ENCODE measurements around the gene PRDM16. TPM values are rescaled to one million over a fixed set of nuclear protein-coding genes. Genes with fewer than 3 reads are reported as not detected.
A peak's percentile ranks its signal among the peaks of the same experiment; 100 is the strongest.

Gene PRDM16
- total and polyA plus RNA-seq, 2 of the 13 experiments (the other 11 are each of a cell fraction or from before 2014, with no cell fraction given), result 0.15 to 0.81 TPM

DNA sequence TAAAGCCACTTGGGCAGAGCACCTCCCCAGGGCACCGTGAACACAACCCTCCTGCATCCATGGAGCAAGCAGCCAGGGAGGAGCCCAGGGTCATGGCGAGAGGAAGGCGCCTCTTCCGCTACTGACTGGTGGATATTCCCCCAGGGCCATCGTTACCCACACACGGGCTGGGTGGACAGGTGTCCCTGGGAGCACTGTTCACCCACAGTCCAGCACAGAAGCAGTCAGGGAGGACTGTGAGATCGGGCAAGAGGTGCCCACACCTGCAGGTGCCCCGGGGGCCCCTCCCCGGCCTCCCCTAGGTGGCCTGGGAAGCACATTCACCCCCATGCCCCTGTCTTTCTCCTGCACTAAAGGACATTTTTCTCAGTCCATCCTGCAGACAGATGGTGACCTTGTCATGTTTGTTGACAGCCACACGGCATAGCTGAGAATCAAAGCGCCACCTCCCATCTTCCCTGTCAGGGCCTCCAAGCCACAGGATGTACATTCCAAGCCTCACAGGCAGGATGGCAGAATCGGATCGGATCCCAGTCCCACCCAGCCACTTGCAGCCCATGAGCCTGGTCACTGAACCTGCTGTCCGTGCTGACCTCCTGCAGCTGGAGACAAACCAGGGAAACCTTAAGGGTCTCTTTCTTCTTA, 160.2 kb downstream of the PRDM16 start (continued):
- TF ChIP-seq, protein P1, sequence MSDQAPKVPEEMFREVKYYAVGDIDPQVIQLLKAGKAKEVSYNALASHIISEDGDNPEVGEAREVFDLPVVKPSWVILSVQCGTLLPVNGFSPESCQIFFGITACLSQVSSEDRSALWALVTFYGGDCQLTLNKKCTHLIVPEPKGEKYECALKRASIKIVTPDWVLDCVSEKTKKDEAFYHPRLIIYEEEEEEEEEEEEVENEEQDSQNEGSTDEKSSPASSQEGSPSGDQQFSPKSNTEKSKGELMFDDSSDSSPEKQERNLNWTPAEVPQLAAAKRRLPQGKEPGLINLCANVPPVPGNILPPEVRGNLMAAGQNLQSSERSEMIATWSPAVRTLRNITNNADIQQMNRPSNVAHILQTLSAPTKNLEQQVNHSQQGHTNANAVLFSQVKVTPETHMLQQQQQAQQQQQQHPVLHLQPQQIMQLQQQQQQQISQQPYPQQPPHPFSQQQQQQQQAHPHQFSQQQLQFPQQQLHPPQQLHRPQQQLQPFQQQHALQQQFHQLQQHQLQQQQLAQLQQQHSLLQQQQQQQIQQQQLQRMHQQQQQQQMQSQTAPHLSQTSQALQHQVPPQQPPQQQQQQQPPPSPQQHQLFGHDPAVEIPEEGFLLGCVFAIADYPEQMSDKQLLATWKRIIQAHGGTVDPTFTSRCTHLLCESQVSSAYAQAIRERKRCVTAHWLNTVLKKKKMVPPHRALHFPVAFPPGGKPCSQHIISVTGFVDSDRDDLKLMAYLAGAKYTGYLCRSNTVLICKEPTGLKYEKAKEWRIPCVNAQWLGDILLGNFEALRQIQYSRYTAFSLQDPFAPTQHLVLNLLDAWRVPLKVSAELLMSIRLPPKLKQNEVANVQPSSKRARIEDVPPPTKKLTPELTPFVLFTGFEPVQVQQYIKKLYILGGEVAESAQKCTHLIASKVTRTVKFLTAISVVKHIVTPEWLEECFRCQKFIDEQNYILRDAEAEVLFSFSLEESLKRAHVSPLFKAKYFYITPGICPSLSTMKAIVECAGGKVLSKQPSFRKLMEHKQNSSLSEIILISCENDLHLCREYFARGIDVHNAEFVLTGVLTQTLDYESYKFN (CRISPR knock-in tag; conservative IDR thresholded peaks at IDR 0.05), result peak; percentile 77
- TF ChIP-seq ZNF292 (CRISPR knock-in tag; IDR thresholded peaks at IDR 0.05; ENCODE audit: borderline replicate concordance, low read depth), result peak; percentile 74; the same call in 1 of the 2 replicates
- TF ChIP-seq SOX5 (CRISPR knock-in tag; IDR thresholded peaks at IDR 0.05; ENCODE audit: borderline replicate concordance), result peak; percentile 59; the same call in 1 of the 2 replicates
- no peak for TF ChIP-seq ZNF205 (CRISPR knock-in tag; IDR thresholded peaks at IDR 0.05)
- no peak for TF ChIP-seq USF2 (IDR thresholded peaks at IDR 0.05; ENCODE audit: low read depth, low read length)
- TF ChIP-seq USF2 (CRISPR knock-in tag; IDR thresholded peaks at IDR 0.05; ENCODE audit: borderline replicate concordance), result no peak
- TF ChIP-seq ZNF18 (CRISPR knock-in tag; IDR thresholded peaks at IDR 0.05; ENCODE audit: insufficient replicate concordance), result no peak
- TF ChIP-seq MTA1 (CRISPR knock-in tag; IDR thresholded peaks at IDR 0.05; ENCODE audit: borderline replicate concordance), result 0 out of 2 replicates have a peak, but pooled peaks have one; percentile 38
- TF ChIP-seq, protein P2, sequence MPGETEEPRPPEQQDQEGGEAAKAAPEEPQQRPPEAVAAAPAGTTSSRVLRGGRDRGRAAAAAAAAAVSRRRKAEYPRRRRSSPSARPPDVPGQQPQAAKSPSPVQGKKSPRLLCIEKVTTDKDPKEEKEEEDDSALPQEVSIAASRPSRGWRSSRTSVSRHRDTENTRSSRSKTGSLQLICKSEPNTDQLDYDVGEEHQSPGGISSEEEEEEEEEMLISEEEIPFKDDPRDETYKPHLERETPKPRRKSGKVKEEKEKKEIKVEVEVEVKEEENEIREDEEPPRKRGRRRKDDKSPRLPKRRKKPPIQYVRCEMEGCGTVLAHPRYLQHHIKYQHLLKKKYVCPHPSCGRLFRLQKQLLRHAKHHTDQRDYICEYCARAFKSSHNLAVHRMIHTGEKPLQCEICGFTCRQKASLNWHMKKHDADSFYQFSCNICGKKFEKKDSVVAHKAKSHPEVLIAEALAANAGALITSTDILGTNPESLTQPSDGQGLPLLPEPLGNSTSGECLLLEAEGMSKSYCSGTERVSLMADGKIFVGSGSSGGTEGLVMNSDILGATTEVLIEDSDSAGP (CRISPR knock-in tag; IDR thresholded peaks at IDR 0.05; ENCODE audit: borderline replicate concordance), result 0 out of 2 replicates have a peak, but pooled peaks have one; percentile 23
- TF ChIP-seq, protein P3, sequence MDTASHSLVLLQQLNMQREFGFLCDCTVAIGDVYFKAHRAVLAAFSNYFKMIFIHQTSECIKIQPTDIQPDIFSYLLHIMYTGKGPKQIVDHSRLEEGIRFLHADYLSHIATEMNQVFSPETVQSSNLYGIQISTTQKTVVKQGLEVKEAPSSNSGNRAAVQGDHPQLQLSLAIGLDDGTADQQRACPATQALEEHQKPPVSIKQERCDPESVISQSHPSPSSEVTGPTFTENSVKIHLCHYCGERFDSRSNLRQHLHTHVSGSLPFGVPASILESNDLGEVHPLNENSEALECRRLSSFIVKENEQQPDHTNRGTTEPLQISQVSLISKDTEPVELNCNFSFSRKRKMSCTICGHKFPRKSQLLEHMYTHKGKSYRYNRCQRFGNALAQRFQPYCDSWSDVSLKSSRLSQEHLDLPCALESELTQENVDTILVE (CRISPR knock-in tag; IDR thresholded peaks at IDR 0.05), result no peak
- no peak for TF ChIP-seq WIZ (CRISPR knock-in tag; IDR thresholded peaks at IDR 0.05)
- TF ChIP-seq KDM6A (CRISPR knock-in tag; IDR thresholded peaks at IDR 0.05; ENCODE audit: low read depth), result no peak
- TF ChIP-seq STAG1 (CRISPR knock-in tag; IDR thresholded peaks at IDR 0.05), result peak; percentile 24; the same call in 1 of the 2 replicates
- no peak for TF ChIP-seq KLF6 (CRISPR knock-in tag; IDR thresholded peaks at IDR 0.05)
- no peak for TF ChIP-seq U2AF1 (optimal IDR thresholded peaks at IDR 0.05; ENCODE audit: low read depth, low read length)
- peak; percentile 55; the same call in 1 of the 2 replicates for TF ChIP-seq RXRB (CRISPR knock-in tag; IDR thresholded peaks at IDR 0.05; ENCODE audit: borderline replicate concordance)
- TF ChIP-seq PBX3 (CRISPR knock-in tag; IDR thresholded peaks at IDR 0.05; ENCODE audit: borderline replicate concordance), result no peak
